COLO668 (cell line): ENCODE measurements around the gene PDE11A.

Experiments used
- DNase-seq: peaks from one replicate; lab custom pipeline; 2025; ENCODE audit not compliant: unreplicated experiment; lab: John Stamatoyannopoulos, UW

The PDE11A gene

DNA sequence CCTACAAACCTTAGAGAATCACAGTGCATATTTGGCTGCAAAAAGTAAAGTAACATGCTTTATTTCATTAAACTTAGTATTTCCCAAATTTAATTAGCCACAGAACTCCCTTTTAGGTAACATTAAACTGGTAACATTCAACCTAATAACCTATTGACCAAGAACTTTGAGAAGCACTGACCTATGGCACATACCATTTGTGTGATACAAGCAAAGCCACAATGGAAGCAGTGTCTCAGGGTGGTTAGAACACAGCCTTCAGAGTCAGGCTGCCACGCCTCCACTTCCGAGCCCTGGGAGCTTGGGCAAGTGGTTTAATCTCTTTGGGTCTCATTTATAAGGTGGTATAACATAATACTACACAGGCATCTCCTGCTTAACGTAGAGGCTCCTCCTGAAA lies 301.4 kb downstream of the PDE11A start:
- DNase-seq = no peak

DNA sequence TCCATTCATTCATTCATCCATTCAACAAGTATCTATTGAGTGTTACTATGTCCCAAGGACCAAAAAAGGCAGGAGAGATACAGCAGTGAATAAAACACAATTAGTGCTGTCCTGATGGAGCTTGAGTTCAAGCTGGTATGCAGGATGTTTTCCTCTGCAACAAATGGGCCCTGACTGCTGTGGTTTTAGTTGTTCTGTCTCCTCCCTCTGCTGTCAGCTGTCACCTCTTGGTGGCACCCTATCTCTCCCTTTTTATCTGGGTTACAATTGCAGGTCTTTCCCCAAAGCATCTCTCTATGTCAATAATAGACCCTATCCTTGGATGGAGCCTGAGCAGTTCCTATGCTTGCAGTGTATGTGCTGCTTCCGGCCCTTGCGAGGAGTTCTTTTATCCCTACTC lies 304.8 kb downstream of the PDE11A start:
- DNase-seq = no peak

DNA sequence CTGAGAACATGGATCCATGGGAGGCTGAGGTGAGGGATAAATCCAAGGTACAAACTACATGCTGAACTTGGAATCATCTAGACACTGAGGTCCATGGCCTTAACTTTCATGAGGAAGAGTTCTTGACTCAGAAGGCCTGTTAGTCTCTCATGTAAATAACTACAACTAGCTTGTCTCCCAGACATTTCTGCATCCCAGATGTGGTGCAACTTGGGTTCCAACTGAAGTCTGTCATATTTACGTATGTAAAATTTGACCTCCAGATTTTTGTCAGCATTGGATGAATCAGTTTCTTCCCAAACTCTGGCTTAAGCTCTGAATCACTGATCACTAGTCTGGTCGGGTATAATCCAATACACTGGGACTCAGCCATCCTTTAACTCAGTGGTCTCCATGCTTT lies 306.9 kb downstream of the PDE11A start:
- DNase-seq = no peak

DNA sequence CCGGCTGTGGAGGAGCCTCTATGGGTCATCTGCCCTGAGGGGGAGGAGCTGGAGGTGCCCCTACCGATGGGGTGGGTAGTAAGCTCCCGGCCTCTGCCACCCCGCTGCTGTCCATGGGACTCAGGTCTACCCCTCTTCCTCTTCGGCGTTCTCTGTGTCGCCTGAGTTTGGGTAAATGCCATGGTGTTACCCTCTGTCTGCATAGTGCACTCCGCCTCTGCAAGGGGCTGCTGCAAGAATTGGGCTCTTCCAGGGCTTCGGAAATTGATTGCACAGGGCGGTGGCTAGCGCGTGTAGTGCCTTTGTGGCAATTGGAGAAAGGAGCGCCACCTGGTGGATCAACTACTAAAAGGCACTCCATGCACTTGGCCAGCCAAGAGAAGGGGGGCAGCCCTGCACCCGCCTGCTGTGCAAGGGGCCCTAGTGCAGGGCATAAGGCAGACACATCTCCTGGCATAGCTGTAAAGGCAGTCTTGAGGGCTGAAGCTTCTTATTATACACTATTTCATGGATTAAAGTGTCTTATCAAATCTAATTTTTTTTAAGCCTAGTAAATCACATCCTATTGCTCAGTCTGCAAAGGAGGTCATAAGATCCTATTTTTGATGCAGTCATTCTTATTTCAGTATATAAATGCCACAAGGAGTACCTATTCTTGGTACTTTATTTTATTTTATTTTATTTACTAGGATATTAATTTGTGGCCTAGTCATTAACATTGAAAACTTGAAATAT lies 308.9 kb downstream of the PDE11A start:
- peak; percentile 63 for DNase-seq

DNA sequence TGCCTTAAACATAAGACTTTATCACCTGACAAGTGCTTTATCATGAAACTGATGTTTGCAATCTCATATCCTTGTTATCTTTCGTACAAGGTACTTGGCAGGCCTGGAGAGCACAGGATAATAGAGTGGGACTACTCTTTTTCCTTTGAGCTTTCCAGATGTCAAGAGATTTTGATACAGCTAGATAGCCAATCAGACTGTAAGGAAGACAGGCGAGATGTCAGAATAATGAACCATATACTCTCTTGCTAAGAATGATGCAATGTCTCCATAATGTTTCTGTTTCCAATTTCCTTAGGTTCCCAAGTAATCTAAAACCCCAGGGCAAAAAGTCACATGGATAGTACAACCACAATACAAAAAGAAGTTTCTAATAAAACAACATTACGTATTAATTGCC lies 313.1 kb downstream of the PDE11A start:
- no peak for DNase-seq

DNA sequence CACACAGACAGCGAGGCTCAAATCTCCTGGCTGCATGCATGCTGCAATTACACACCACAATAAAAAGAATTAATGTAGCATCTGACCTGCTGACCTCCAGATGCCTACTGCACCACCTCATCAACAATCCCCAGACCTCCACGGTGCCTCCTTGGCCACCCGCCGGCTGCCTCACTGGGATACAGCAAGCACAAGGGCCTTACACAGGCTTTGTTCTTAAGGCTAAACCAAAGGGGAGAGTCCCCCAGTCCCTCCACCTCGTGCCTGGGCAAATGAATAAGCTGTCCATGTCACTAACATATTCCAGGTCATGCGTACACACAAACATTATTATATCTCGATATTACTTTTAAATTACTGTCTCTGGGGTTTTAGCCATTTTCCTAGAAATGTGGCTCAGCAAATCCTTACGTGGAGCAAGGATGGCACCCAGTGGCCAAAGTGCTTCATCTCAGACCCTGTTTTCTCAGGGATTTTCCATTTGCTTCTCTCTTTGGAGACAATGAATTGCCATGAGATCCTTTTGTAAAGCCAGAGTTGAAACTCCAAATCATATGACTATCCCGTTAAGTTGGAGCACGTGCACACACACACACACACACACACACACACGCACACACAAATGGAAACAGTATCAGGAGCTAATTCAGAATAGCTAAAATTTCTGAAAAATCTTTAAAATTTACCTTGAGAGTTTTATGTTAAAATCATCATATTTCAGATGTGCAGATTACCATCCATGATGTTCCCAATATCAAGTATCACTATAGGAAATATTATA lies 313.8 kb downstream of the PDE11A start:
- no peak for DNase-seq

DNA sequence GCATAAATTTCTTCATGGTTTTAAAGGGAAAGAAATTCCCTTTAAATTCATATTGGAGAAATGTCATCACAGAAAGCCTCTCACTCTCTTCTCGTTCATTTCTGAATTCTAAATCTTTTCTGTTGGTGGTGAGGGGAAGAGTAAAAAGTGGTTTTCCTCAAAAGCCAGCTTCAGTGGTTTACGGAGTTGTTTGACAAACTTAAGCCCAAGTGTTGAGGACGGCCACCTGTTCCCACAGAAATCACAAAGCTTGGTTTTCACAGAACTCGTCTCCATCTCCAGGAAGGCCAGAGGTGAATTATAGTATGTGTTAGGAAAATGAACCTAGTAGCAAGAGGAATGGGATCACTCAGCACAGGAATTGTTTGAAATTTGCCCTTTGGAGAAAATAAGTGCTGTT lies 316.2 kb downstream of the PDE11A start:
- DNase-seq = no peak

DNA sequence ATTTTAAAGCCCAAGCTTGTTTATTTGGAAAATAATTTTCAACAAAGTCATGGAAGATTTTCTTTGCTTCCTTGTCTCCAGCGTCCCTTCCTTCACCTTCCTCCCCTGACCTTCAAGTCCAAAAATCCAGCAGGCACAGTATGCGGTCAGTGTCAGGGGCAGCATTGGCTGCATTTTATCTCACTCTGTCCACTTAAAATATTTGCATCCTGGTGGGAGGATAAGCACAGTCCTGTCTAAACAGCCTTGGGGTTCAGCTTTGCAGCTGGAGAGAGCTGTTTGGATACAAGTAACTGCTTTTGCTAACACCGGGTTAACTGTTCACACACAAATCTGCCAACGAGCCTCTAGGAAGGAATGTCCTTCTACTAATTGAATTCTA lies 318.1 kb downstream of the PDE11A start:
- no peak for DNase-seq

DNA sequence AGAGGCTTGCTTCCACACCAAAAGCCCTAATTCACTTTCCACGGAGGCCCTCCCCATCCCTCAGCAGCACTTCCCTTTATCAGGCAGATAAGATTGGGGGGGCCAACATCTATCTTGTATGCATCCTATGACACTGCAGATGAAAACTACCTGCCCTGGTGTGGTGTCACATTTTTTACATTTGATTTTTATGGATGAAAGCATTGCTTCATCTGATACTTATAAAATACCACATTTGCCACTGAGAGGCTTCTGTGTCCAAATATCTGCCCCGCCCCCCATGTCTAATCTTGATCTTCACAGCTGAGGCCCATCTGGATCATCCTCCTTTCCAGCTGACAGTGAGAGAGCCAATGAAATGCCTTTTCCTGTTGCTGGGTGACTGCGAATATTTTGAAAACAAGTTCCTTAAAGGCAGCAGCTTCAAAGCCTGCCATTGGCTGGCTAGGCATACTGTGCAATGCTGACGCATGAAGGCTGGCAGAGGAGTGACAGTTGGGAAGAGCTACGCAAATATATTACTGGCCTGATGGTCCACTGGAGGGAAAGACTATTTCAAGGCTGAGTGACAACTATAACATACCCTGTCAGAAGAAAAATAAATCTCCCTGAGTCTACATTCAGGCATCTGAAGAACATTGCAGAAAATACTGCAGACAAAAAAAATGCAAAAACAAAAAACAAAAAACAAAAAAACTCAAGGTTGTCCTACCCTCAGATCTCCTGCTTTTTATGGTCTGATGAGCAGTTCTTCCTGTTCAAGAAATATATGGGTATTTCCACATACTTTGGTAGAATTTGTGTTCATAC lies 318.7 kb downstream of the PDE11A start:
- no peak for DNase-seq

DNA sequence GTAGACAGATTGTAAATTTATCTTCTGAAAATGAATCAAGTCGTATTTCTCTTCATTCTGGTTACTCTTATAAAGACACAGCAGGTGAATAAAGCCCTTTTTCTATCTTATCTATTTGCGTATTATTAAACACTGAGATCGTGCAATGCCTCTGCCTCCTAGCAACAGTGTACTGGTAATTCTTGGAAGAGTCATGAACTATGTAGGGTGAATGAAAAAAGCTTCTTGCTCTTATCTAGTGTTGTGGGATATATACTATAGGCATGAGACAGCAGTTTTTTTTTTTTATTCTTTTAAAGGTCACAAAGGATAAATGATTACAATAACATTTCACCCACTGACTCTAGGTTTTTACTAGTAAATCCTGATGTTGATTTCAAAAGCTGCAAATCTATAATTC lies 324.2 kb downstream of the PDE11A start:
- DNase-seq = no peak

DNA sequence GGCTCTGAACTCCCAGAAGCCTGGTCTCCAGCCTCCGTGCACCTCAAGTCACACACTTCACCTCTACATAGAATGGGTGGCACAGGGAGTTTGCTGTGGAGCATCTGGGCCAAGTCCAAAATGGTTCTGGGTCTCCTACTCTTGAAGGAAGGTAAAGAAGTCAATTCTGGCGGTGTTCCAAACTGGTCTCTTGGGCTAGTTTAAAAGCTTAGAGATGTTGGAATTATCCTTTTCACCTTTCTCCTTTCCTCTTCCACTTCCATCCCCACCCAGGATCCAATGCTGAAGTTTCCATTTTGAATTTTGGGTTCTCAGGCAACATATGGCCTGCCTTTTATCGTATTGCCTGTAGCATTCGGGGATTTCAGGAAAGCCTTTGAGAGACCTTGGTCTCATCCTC lies 325.2 kb downstream of the PDE11A start:
- DNase-seq = no peak

DNA sequence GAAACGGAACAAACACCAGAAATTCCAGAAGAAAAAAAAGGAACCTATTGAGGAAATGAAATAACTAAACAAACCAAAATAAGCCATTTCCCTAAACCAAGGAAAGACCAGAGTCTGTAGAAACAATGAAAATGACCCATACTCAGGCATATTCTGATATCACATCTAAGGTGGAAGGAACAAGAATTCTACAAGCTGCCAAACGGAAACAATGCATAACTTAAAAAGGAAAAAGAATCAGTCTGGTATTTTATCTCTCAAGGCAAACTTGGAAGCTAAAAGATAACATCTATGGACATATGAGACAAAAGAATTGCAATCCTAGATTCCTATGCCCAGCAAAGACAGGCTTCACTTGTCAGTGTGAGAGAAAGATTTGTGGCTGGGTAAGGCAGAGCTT lies 326.2 kb downstream of the PDE11A start:
- DNase-seq = no peak

DNA sequence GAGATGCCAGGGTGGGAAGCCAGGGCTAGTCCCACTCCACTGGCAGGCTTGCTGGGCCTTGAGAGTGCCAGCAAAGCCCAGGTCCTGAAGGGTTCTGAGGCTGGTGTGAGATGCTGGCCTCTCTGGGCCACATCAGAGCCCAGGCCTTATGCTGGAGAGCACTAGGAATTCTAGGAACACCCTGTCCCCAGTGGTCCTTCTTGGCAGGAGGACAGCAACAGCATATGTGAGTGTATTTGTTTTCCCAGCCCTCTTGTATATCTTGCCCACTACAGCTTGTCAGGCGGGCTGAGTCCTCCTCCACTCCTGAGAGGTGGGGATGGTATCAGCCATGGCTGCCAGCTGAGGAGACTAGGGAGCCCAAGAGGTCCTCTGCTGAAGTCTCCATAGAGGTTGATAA lies 327.0 kb downstream of the PDE11A start:
- DNase-seq = no peak

DNA sequence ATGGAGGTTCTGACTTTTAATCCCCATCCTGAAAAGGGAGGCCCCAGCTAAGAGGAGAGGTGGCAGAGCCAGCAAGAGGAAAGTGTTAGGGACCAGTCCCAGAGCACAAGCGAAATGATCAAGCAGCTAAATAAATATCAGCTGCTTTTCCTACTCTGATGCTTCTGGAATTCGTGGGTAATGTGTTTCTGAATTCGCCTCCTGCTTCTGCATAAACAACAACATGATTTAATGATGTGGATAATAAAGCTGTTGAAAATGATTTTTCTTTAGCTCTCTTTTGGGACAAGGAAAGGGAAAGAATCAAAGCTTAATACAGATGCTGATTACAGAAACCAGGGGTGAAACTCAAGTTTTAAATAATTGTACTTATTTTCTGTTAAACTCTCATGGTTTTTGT lies 329.7 kb downstream of the PDE11A start:
- no peak for DNase-seq

DNA sequence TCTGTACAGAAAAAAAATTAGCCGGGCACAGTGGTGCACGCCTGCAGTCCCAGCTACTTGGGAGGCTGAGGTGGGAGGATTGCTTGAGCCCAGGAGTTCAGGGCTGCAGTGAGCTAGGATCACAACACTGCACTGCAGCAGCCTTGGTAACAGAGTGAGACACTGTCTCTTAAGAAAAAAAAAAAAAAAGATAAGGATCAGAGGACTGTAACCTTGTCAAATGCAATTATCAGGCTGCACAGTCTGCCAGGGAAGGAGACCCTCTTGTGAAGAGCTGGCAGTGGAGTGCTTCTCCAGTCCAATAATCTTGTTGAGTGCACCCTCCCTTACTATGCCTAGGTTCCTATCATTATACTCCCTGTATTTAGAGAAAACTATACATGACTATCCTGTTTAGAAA lies 330.7 kb downstream of the PDE11A start:
- DNase-seq = no peak

DNA sequence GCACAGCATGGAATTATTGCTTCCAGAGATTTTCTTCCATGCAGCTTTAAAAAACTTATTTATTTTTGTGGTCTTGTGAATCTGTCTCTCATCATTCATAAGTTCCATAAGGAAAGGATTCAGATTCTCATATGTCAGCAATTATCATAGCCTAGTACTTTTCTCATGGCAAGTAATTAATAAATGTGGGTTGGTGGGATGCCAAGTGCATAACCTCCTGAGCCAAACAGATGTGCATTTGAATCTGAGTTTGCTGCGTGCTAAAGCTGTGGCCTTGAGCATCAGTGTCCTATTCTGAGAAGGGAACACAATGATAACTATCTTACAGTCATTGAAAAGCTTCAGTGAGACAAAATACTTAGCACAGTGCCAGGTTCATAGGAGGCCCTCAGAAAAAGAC lies 331.9 kb downstream of the PDE11A start:
- DNase-seq = no peak

DNA sequence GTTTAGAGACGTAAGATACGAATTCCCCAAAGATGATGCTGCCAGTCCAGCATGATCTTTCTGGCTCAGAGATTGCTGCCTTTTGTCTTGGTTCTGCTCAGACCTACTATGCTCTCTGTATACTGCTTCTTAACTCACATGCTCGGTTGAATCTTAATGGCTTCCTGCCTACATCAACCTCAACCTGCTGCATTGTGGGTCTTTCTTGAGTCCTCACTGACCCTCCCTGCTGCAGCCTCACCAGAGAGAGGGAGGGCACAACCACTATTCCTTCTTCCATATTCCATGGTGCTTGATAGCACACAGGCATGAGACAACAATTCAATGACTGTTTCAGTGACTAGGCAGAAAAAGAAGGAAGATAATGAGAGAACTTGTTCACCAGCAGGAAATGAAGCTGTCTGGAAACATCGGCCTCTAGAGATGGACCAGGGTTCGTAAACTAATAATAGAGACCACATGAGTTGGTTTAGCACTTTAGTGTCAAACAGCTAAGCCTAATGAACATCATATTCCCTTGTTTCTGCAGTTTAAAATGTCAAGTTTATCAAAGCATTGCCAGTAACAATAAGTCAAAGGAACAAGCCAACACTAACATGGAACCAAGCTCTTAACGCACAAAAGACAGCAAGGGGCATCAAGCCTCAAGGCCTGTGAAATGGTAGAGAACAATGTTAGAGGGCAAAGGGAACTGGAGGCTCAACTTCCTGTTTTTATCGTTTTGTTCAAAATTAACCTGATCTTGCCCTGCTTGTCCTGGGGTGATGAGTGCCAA lies 333.9 kb downstream of the PDE11A start:
- DNase-seq = no peak

DNA sequence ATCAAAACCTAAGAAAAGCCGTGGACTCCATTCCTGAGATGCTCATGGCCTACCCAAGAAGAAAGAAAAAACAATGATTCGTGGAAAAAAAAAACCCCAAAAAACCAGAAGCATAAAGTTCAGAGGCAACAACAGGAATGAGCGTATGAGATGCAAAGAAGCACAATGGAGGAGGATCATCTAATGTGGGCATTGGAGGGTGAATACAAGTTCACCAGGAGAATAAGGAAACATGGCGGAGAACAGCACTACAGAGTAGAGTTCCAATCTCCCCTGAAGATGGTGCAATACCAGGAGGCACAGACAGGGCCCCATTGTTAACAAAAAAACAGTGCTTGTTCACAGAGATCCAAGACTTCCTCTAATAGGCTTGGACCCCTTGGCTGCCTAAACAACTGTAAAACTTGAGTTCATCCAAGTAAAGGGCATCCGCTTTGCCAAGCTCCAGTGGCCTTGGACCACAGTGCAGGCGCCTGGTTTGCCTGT lies 337.2 kb downstream of the PDE11A start:
- no peak for DNase-seq

DNA sequence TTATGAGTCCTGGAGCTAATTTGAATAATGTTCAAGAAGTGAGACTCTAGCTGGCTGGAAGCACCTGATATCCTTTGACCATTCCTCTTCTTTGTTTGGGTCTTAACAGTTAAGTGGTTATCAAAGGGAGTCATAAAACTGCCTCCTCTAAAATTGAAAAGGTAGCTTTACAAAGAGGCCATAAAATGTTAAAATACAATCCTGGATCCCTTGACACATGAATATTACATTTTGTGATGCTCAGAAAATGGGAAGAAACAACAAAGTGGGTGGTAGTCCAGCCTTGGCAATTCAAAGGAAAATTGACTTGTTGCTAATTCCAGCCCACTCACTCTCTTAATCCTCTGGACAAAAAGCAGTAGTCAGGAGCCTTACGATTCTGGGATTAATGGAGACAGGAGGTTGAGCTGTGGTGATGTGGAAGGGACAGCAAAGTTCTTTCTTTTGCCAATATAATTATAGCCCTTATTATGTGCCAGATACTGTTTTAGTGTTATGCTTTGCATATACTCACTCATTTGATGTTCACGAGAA lies 339.2 kb downstream of the PDE11A start:
- no peak for DNase-seq

DNA sequence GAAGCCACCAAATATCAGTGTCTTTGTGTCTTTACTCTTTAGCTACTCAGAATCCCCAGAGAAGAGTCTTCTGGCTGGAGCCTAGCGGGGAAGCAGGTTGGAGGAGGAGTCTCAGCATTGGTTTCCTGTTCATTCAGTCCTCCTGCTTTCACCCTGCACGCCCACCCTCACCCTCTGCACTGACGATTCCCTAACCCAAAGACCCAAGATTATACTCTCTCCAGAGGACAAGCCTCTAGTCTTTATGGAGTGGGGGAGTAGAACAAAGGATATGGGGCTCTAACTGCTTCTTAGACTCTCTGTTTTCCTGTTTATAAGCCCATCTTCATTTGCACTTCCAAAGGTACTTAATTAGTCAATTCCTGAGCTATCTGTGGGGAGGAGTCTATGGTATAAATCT lies 341.2 kb downstream of the PDE11A start:
- no peak for DNase-seq

DNA sequence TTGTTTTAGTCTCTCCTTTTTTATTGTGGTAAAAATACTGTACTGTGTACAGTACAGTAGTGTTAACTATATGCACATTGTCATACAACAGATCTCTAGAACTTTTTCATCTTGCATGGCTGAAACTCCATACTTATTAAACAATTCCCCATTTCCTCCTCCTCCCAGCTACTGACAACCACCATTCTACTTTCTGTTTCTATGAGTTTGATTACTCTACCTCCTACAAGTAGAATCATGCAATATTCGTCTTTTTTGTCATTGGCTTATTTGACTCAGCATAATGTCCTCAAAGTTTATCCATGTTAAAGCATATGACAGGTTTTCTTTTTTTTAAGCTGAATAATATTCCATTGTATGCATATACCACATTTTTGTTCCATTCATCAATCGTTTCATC lies 341.8 kb downstream of the PDE11A start:
- no peak for DNase-seq
